IPS-18a (cell line): ENCODE data around the gene ENTPD1.
"Not testable (repeated sequence)": the region's sequence is repeated elsewhere in the genome, so short reads cannot be mapped to it uniquely, and the experiment has no call there.

Experiments used
- H3K27ac ChIP-seq: one replicate; pipeline ENCODE4 v1.5.1; 2013; ENCODE audit warnings: low read length
- H3K27me3 ChIP-seq: one replicate; pipeline ENCODE4 v1.6.1; 2013; ENCODE audit warnings: mild to moderate bottlenecking, low read length; ENCODE audit not compliant: control insufficient read depth, insufficient read depth
- H3K36me3 ChIP-seq: one replicate; pipeline ENCODE4 v1.6.1; 2013; ENCODE audit warnings: low read depth, low read length; ENCODE audit not compliant: control insufficient read depth
- H3K4me1 ChIP-seq: one replicate; pipeline ENCODE4 v1.6.1; 2013; ENCODE audit warnings: low read depth, low read length; ENCODE audit not compliant: control insufficient read depth
- H3K4me3 ChIP-seq: one replicate; pipeline ENCODE4 v1.5.1; 2013; ENCODE audit warnings: low read length
- H3K9ac ChIP-seq: one replicate; pipeline ENCODE4 v1.6.1; 2013; ENCODE audit warnings: mild to moderate bottlenecking, low read length, moderate library complexity
- H3K9me3 ChIP-seq: one replicate; pipeline ENCODE4 v1.6.1; 2013; ENCODE audit warnings: low read depth, low read length; ENCODE audit not compliant: control insufficient read depth

The ENTPD1 gene

GRCh38 chr10:95800286-95800685 is 44.3 kb downstream of the ENTPD1 start:
- not testable (repeated sequence) for H3K27ac ChIP-seq, H3K9ac ChIP-seq, H3K27me3 ChIP-seq, H3K36me3 ChIP-seq, H3K4me1 ChIP-seq, H3K9me3 ChIP-seq, H3K4me3 ChIP-seq

- not testable (repeated sequence) for H3K27me3 ChIP-seq, H3K9ac ChIP-seq, H3K4me3 ChIP-seq, H3K9me3 ChIP-seq, H3K4me1 ChIP-seq, H3K36me3 ChIP-seq, H3K27ac ChIP-seq
Observed at GRCh38 chr10:95806687-95807380, 50.9 kb downstream of the ENTPD1 start.

DNA sequence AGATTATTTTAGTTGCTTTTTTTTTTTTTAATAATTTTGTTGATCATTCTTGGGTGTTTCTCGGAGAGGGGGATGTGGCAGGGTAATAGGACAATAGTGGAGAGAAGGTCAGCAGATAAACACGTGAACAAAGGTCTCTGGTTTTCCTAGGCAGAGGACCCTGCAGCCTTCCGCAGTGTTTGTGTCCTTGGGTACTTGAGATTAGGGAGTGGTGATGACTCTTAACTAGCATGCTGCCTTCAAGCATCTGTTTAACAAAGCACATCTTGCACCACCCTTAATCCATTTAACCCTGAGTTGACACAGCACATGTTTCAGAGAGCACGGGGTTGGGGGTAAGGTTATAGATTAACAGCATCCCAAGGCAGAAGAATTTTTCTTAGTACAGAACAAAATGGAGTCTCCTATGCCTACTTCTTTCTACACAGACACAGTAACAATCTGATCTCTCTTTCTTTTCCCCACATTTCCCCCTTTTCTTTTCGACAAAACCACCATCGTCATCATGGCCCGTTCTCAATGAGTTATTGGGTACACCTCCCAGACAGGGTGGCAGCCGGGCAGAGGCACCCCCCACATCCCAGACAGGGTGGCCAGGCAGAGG is 52.8 kb downstream of the ENTPD1 start:
- not testable (repeated sequence) for H3K4me1 ChIP-seq, H3K9me3 ChIP-seq, H3K4me3 ChIP-seq, H3K36me3 ChIP-seq, H3K9ac ChIP-seq, H3K27ac ChIP-seq, H3K27me3 ChIP-seq

DNA sequence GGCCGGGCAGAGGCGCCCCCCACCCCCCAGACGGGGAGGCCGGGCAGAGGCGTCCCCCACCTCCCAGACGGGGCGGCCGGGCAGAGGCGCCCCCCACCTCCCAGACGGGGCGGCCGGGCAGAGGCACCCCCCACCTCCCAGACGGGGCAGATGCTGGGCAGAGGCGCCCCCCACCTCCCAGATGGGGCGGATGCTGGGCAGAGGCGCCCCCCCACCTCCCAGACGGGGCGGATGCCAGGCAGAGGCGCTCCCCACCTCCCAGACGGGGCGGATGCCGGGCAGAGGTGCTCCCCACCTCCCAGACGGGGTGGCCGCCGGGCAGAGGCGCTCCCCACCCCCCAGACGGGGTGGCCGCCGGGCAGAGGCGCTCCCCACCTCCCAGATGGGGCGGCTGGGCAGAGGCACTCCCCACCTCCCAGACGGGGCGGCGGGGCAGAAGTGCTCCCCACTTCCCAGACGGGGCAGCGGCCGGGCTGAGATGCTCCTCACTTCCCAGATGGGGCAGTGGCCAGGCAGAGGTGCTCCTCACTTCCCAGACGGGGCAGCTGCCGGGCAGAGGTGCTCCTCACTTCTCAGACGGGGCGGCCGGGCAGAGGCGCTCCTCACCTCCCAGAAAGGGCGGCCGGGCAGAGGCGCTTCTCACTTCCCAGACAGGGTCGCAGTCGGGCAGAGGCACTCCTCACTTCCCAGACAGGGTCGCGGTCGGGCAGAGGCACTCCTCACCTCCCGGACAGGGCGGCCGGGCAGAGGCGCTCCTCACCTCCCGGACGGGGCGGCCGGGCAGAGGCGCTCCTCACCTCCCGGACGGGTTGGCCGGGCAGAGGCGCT is 53.6 kb downstream of the ENTPD1 start:
- no peaks in the 10 kb centered on the region for H3K36me3 ChIP-seq
- H3K4me3 ChIP-seq, result no peak overlapping the region
- H3K27ac ChIP-seq, result no peak overlapping the region
- H3K4me1 ChIP-seq, result no peaks in the 10 kb centered on the region
- H3K27me3 ChIP-seq, result no peaks in the 10 kb centered on the region
- H3K9me3 ChIP-seq, result peaks cover 4% of the 10 kb centered on the region
- no peak overlapping the region for H3K9ac ChIP-seq

- Histone ChIP-seq H3K27me3 (no peaks in the 10 kb centered on the region), H3K36me3 (no peaks in the 10 kb centered on the region), H3K4me3 (no peak overlapping the region), H3K27ac (no peak overlapping the region), H3K9me3 (peaks cover 4% of the 10 kb centered on the region), H3K4me1 (no peaks in the 10 kb centered on the region), H3K9ac (no peak overlapping the region)
Observed at GRCh38 chr10:95810198-95810976, 54.4 kb downstream of the ENTPD1 start.

- Histone ChIP-seq H3K27me3 (no peaks in the 10 kb centered on the region), H3K27ac (no peak overlapping the region), H3K9ac (no peak overlapping the region), H3K4me3 (no peak overlapping the region), H3K36me3 (no peaks in the 10 kb centered on the region), H3K9me3 (peaks cover 4% of the 10 kb centered on the region), H3K4me1 (no peaks in the 10 kb centered on the region)
Observed at GRCh38 chr10:95813054-95813685, 57.2 kb downstream of the ENTPD1 start.

DNA sequence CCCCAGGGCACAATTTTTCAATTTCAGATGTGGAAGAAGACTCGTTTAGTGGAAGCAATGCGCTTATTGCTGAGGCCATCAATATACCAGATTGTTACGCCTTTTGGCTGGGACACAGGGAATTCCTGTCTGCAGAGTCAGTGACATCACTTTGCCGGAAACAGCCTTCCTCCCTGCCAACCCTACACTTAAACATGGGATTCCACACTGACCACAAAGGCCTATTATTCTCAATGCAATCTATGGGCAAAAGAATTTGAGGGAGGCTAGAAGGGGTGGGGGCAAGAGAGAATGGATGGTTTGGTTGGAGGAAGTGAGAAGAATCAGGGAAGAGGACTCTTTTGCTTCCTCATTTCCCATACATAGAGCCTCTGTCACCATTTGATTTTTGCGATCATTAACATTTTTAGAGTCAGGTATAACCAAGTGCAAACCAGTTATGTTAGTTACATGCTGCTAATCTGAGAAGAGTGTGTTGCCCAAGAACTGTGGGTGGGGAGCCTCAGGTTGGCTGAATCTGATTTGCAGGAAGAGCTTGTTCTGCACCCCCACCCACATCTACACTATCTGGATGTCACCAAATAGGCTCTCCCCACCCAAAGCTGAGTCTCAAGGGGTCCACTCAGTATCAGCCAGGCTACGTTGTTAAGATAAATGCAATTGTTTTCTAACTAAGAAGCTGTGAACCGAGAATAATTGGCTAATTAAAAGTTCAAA is 58.2 kb downstream of the ENTPD1 start:
- H3K27me3 ChIP-seq, result no peaks in the 10 kb centered on the region

DNA sequence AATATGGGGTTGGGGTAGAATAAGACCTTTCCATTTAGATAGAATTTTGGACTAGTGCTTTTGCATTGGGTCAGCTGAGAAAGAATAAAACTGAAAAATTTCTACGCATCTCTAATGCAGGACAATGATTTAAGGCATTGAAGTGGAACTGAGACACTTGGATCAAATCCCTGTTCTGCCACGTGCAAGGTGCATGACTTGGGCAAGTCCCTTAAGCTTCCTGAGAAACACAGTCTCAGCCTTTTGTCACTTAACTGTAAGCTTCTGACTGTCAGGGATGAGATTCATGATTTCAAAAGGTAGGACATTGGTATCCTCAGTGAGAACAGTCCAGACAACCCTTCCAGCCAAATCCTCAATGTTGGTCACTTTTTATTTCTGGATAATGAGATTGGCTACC is 59.2 kb downstream of the ENTPD1 start:
- no peak overlapping the region for H3K27ac ChIP-seq
- peaks cover 4% of the 10 kb centered on the region for H3K9me3 ChIP-seq
- H3K36me3 ChIP-seq, result no peaks in the 10 kb centered on the region
- no peak overlapping the region for H3K4me3 ChIP-seq
- no peak overlapping the region for H3K9ac ChIP-seq
- H3K27me3 ChIP-seq, result no peaks in the 10 kb centered on the region
- no peaks in the 10 kb centered on the region for H3K4me1 ChIP-seq

More for the DNA sequence above, 58.2 kb downstream of the ENTPD1 start:
- H3K4me3 ChIP-seq, result no peak overlapping the region
- H3K9me3 ChIP-seq, result peaks cover 4% of the 10 kb centered on the region
- no peaks in the 10 kb centered on the region for H3K36me3 ChIP-seq
- H3K9ac ChIP-seq, result no peak overlapping the region
- no peak overlapping the region for H3K27ac ChIP-seq
- H3K4me1 ChIP-seq, result no peaks in the 10 kb centered on the region

- H3K27ac ChIP-seq, result no peak overlapping the region
- no peaks in the 10 kb centered on the region for H3K4me1 ChIP-seq
- H3K9me3 ChIP-seq, result peaks cover 2% of the 10 kb centered on the region
- H3K4me3 ChIP-seq, result no peak overlapping the region
- no peaks in the 10 kb centered on the region for H3K36me3 ChIP-seq
- H3K9ac ChIP-seq, result no peak overlapping the region
- H3K27me3 ChIP-seq, result no peaks in the 10 kb centered on the region
Observed at GRCh38 chr10:95815701-95816240, 59.8 kb downstream of the ENTPD1 start.

DNA sequence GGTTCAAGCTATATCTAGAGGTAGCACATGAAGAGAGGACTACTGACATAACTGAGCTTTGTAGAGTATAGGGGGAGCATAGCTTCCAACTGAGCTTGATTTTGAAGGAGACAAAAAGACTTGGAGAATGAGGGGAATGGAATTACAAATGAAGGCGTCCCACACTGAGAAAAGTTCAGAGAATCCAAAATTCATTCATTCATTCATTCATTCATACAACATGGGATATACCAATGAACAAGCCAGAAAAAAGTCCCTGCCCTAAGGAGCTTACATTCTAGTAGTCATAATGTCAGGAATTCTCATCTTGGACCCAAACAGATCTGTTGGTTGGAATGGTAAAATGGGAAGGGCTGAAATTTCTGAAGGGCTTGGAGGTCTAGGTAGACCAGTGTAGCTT is 62.0 kb downstream of the ENTPD1 start:
- Histone ChIP-seq H3K27ac (no peak overlapping the region), H3K36me3 (no peaks in the 10 kb centered on the region), H3K9me3 (no peaks in the 10 kb centered on the region), H3K27me3 (no peaks in the 10 kb centered on the region), H3K4me1 (no peaks in the 10 kb centered on the region), H3K4me3 (no peak overlapping the region), H3K9ac (no peak overlapping the region)
